ENCODE results near the gene MEF2B.
"Not testable (repeated sequence)": the region's sequence is repeated elsewhere in the genome, so short reads cannot be mapped to it uniquely, and the experiment has no call there.

MEF2B gene

GRCh38 chr19:19154768-19155494 is 15.1 kb downstream of the MEF2B start:
- DNase-seq: no peak

- no peak for DNase-seq
Measured at GRCh38 chr19:19152668-19153384, 17.2 kb downstream of the MEF2B start.

GRCh38 chr19:19151418-19151817 is 18.6 kb downstream of the MEF2B start:
- no peak for DNase-seq

- DNase-seq: no peak
Measured at GRCh38 chr19:19149435-19149834, 20.6 kb downstream of the MEF2B start.

GRCh38 chr19:19148504-19148903 is 21.6 kb downstream of the MEF2B start:
- not testable (repeated sequence) for DNase-seq

GRCh38 chr19:19147344-19147743 is 22.7 kb downstream of the MEF2B start:
- no peak for DNase-seq

GRCh38 chr19:19146865-19147264 is 23.2 kb downstream of the MEF2B start:
- DNase-seq: no peak

GRCh38 chr19:19145684-19146608 is 24.1 kb downstream of the MEF2B start:
- peak; percentile 33 for DNase-seq

GRCh38 chr19:19145281-19145680 is 24.8 kb downstream of the MEF2B start:
- no peak for DNase-seq

- no peak for DNase-seq
Measured at GRCh38 chr19:19142347-19142746, 27.7 kb downstream of the MEF2B start.

GRCh38 chr19:19140476-19140875 is 29.6 kb downstream of the MEF2B start:
- no peak for DNase-seq

- DNase-seq: no peak
Measured at GRCh38 chr19:19139876-19140229, 30.2 kb downstream of the MEF2B start.

GRCh38 chr19:19138109-19138981 is 31.7 kb downstream of the MEF2B start, which contains the start of gene TMEM161A:
TMEM161A (minus strand) TSS chr19:19138478; CDS start chr19:19138428, 50 bp downstream.
- DNase-seq: peak; percentile 96

- no peak for DNase-seq
Measured at GRCh38 chr19:19137556-19138108, 32.4 kb downstream of the MEF2B start.

GRCh38 chr19:19135713-19136112 is 34.4 kb downstream of the MEF2B start:
- DNase-seq: not testable (repeated sequence)

GRCh38 chr19:19134687-19135158 is 35.3 kb downstream of the MEF2B start:
- DNase-seq: no peak

- DNase-seq: no peak
Measured at GRCh38 chr19:19133985-19134384, 36.1 kb downstream of the MEF2B start.

- DNase-seq: no peak
Measured at GRCh38 chr19:19132912-19133311, 37.2 kb downstream of the MEF2B start.

GRCh38 chr19:19131989-19132388 is 38.1 kb downstream of the MEF2B start:
- DNase-seq: no peak

- no peak for DNase-seq
Measured at GRCh38 chr19:19126102-19126501, 44.0 kb downstream of the MEF2B start.

- DNase-seq: no peak
Measured at GRCh38 chr19:19123386-19123785, 46.7 kb downstream of the MEF2B start.

GRCh38 chr19:19122902-19123301 is 47.2 kb downstream of the MEF2B start:
- DNase-seq: no peak
